Fibroblast of pulmonary artery (primary cell): ENCODE measurements around the gene ODC1.

ENCODE experiments used
- DNase-seq: peaks from one replicate; pipeline ENCODE4 v3.0.0-alpha.2; 2010; ENCODE audit warnings: low read depth
- H3K4me3 ChIP-seq: replicated peaks from 2 replicates; pipeline ENCODE4 v1.5.1; 2011; ENCODE audit warnings: low read depth, mild to moderate bottlenecking, control low read depth, low read length, moderate library complexity
- TF ChIP-seq, protein P1 (sequence below): IDR thresholded peaks from 2 replicates; pipeline ENCODE4 v1.5.1; 2011; ENCODE audit warnings: mild to moderate bottlenecking, control low read depth, low read length, inconsistent platforms; ENCODE audit errors: missing control alignments

Gene ODC1

GRCh38 chr2:10478298-10478625 lies 30.1 kb upstream of the ODC1 start:
- TF ChIP-seq, protein P1, sequence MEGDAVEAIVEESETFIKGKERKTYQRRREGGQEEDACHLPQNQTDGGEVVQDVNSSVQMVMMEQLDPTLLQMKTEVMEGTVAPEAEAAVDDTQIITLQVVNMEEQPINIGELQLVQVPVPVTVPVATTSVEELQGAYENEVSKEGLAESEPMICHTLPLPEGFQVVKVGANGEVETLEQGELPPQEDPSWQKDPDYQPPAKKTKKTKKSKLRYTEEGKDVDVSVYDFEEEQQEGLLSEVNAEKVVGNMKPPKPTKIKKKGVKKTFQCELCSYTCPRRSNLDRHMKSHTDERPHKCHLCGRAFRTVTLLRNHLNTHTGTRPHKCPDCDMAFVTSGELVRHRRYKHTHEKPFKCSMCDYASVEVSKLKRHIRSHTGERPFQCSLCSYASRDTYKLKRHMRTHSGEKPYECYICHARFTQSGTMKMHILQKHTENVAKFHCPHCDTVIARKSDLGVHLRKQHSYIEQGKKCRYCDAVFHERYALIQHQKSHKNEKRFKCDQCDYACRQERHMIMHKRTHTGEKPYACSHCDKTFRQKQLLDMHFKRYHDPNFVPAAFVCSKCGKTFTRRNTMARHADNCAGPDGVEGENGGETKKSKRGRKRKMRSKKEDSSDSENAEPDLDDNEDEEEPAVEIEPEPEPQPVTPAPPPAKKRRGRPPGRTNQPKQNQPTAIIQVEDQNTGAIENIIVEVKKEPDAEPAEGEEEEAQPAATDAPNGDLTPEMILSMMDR: no peak
- no peak overlapping the region for H3K4me3 ChIP-seq
- DNase-seq: no peak

- DNase-seq: no peak
- TF ChIP-seq, protein P1: no peak
- H3K4me3 ChIP-seq: no peak overlapping the region
Measured at GRCh38 chr2:10477443-10478297, 29.5 kb upstream of the ODC1 start.

DNA sequence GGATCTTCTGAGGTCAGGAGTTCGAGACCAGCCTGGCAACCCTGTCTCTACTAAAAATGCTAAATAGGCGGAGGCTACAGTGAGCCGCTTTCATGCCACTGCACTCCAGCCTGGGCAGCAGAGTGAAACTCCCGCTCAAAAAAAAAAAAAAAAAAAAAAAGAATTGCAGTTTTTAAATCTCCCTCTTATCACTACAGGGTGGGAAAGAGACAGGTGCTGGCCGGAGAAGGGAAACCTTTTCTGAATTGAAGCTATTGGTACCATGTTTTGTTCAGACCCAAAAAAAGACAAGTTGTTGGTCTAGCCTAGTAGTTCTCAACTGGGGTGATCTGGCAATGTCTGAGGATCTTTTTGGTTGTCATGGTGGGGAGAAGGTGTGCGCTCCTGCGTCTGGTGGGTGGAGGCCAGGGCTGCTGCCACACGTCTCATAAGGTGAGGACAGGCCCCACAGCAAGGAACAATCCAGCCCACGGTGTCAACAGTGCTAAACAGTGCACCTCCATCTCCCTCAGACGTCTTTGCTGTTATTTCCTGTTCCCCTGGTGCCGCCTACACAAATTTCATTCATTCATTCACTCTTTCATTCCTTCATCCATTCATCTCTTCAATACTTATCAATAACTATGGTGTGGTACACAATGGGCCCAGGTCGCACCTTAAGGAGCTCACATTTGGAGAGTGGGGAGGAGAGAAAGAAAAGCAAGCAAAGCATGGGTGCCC lies 28.8 kb upstream of the ODC1 start:
- H3K4me3 ChIP-seq: no peak overlapping the region
- no peak for DNase-seq
- TF ChIP-seq, protein P1: no peak

DNA sequence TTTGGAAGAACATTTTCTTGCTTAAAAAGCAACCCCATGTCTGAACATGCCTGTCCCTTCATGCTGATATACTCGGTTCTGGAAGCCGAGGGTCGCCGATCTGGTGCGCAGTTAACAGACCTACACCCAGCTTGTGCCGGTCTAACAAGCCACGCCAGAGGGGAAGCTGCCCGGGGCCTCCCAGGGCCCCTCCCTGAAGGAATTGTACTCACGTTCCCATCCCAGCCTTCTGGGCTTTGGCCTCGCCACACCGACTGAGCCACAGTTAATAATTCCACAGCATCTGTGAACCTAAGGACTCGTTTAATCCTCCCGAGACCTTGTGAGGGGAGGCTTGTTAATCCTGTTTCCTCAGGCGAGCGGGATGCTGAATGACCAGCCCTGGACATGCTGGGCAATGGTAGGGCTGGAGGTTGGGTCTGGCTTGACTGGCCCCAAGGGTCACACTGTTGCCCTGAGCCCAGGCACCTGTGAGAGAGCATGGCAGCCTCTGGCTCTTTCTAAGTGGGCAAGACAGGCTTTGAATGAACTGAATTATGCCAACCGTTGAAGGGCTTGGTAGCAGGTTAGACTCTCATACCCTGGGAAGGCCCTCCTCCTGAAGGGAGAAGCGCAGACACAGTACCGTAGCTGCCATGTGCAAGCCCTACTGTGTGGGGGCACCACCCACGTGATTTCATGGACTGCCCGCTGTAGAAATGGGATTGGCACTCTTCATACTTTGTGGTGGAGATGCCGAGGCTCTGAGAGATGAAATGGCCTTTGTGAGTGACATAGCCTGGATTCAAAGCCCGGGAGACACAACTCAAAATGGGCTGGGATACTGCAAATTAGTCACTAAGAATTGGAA lies 27.9 kb upstream of the ODC1 start:
- H3K4me3 ChIP-seq: no peak overlapping the region
- DNase-seq: no peak
- TF ChIP-seq, protein P1: no peak

- DNase-seq: no peak
- TF ChIP-seq, protein P1: no peak
- H3K4me3 ChIP-seq: no peak overlapping the region
Measured at GRCh38 chr2:10475221-10475722, 27.1 kb upstream of the ODC1 start.

DNA sequence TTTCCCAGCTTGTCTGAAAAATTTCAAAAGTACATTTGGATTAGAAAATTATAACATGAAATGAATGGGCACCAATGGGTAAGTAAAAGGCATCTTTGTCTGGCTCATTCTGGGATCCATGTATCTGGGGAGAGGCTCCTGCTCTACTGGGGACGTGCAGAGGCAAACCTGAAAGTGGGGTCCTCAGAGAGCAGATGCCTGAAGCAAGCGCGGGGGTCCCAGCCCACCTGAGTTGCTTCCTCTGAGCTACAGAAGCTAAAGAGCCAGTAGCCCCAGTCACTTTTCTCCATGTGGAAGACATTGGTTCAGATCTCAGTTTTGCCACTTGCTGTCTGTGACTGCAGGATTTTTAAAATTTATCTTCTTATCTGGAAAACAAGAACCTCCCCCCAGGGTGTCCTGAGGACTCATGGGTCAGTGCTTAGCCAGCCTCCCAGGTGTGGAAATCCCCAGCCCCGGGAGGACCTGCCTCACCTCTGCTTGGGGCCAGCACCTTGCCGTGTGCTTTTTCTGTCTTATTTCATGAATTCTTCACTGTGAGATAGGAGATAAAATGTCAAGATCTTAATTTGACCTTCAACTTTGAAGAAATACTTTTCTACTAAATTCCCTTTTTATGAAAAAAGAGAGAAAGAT lies 25.1 kb upstream of the ODC1 start:
- TF ChIP-seq, protein P1: no peak
- H3K4me3 ChIP-seq: no peak overlapping the region
- no peak for DNase-seq
